Loucy (cell line): ENCODE measurements around the gene SYNDIG1.

ENCODE experiments used
- H2AFZ ChIP-seq: fragments of 200-600 bp; sonication (generic); 2 replicates; pipeline ENCODE4 v1.6.0; 2016; ENCODE audit warnings: antibody characterized with exemption, mild to moderate bottlenecking, low read length, moderate library complexity
- H3F3A ChIP-seq: fragments of 200-600 bp; 2 replicates; pipeline ENCODE4 v1.6.0; 2016; ENCODE audit warnings: antibody characterized with exemption, low read depth, mild to moderate bottlenecking
- H3K27me3 ChIP-seq: fragments of 200-600 bp; sonication (generic); 2 replicates; pipeline ENCODE4 v1.6.1; 2014; ENCODE audit warnings: low read length, mild to moderate bottlenecking; ENCODE audit not compliant: insufficient read depth, poor library complexity, severe bottlenecking
- H3K36me3 ChIP-seq: fragments of 200-600 bp; sonication (generic); 2 replicates; pipeline ENCODE4 v1.6.1; 2016; ENCODE audit warnings: low read length; ENCODE audit not compliant: insufficient read depth
- H3K4me1 ChIP-seq: fragments of 200-600 bp; sonication (generic); 2 replicates; pipeline ENCODE4 v1.5.1; 2014; ENCODE audit warnings: low read length, mild to moderate bottlenecking; ENCODE audit not compliant: insufficient read depth, poor library complexity, severe bottlenecking
- H3K4me2 ChIP-seq: fragments of 200-600 bp; sonication (generic); 2 replicates; pipeline ENCODE4 v1.6.0; 2014; ENCODE audit warnings: antibody characterized with exemption, low read length, low read depth, mild to moderate bottlenecking; ENCODE audit not compliant: poor library complexity, severe bottlenecking
- H3K4me3 ChIP-seq: fragments of 200-600 bp; sonication (generic); 2 replicates; pipeline ENCODE4 v1.5.1; 2014; ENCODE audit warnings: low read length, mild to moderate bottlenecking, mixed read lengths; ENCODE audit not compliant: poor library complexity, severe bottlenecking
- H3K79me2 ChIP-seq: fragments of 200-600 bp; sonication (generic); 2 replicates; pipeline ENCODE4 v1.6.1; 2014; ENCODE audit warnings: low read length; ENCODE audit not compliant: insufficient read depth
- H3K9ac ChIP-seq: fragments of 200-600 bp; sonication (generic); 2 replicates; pipeline ENCODE4 v1.6.0; 2014; ENCODE audit warnings: mild to moderate bottlenecking, low read depth, low read length, moderate library complexity; ENCODE audit not compliant: poor library complexity, severe bottlenecking
- H3K9me2 ChIP-seq: fragments of 200-600 bp; sonication (generic); replicated peaks from 2 replicates; pipeline ENCODE4 v1.6.1; 2016; ENCODE audit warnings: low read depth, low read length, mixed read lengths
- H3K9me3 ChIP-seq: fragments of 200-600 bp; sonication (generic); 2 replicates; pipeline ENCODE4 v1.6.1; 2014; ENCODE audit warnings: mild to moderate bottlenecking, antibody characterized with exemption, low read length, low read depth; ENCODE audit not compliant: insufficient read depth
- H4K20me1 ChIP-seq: fragments of 200-600 bp; sonication (generic); 2 replicates; pipeline ENCODE4 v1.6.0; 2014; ENCODE audit warnings: antibody characterized with exemption, low read length, mild to moderate bottlenecking; ENCODE audit not compliant: insufficient read depth, poor library complexity, severe bottlenecking
- CTCF ChIP-seq: fragments of 200-600 bp; sonication (generic); conservative IDR thresholded peaks from 2 replicates; pipeline ENCODE4 v1.5.1; 2014; ENCODE audit warnings: mild to moderate bottlenecking, antibody characterized with exemption, low read length
- EZH2phosphoT487 ChIP-seq: fragments of 200-600 bp; IDR thresholded peaks from 2 replicates; pipeline ENCODE4 v1.6.1; 2018; ENCODE audit warnings: antibody characterized with exemption, mild to moderate bottlenecking, moderate library complexity, borderline replicate concordance

SYNDIG1 gene

DNA sequence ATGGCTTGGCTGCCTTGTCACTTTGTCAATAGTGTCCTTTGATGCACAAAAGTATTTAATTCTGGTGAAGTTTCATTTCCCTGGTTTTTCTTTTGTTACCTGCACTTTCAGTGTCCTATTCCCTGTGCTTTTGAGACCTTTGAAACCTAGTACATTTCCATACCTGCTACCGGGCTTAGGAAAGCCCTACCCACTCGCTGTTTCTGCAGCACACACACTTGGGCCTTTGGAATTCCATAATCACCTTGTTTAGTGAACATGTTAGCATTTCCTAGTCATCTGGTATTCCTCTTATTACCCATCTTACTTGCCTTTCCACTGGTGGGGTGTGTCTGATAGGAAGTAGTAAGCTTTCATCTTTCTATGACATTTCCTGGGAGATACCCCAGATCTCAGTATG is 19.3 kb upstream of the SYNDIG1 start:
- TF ChIP-seq EZH2phosphoT487 (no peak), CTCF (no peak)
- H4K20me1 ChIP-seq, result no peaks in the 10 kb centered on the region
- H3K4me2 ChIP-seq, result no peak overlapping the region
- H3K4me3 ChIP-seq, result no peak overlapping the region
- H3K9ac ChIP-seq, result no peak overlapping the region
- no peaks in the 10 kb centered on the region for H3K9me2 ChIP-seq
- H3K27me3 ChIP-seq, result no peaks in the 10 kb centered on the region
- H3K36me3 ChIP-seq, result no peaks in the 10 kb centered on the region
- no peak overlapping the region for H2AFZ ChIP-seq
- no peaks in the 10 kb centered on the region for H3K4me1 ChIP-seq
- no peaks in the 10 kb centered on the region for H3K9me3 ChIP-seq
- H3K79me2 ChIP-seq, result no peaks in the 10 kb centered on the region
- no peaks in the 10 kb centered on the region for H3F3A ChIP-seq

DNA sequence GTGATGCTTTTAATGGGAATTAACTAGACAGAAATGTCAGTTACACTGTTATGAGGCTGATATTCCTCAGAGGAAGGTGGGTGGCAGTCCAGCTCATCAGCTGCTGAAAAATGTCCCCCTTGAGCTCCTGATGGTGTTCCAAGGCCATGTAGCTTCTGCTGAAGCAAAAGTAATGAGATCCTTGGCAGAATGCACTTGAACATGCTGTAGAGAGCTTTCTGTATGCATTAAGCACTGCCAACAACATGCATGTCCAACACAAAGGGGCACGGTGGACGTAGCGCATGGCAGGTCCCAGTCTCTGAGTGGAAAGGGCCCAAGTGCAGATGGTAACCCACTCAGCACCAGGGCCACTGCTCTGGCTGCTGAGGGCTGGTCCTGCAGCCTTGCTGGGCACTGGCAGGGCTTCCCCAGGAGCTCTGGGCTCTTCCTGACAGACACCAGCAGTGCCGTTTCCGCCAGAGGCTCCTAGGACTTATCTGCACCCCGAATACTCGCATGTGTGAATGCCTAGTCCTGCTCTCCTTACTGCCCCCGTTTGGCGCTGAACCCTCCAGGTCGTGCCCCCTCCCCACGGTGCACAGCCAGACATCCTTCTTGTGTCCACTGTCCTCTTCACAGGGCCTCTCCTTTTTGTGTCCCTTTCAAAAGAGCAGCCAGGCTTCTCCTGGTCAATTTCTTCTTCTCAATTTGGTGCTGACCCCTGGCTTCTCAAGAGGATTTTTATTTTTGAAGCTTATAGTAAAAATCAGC is 18.6 kb upstream of the SYNDIG1 start:
- no peaks in the 10 kb centered on the region for H3K9me2 ChIP-seq
- H3K36me3 ChIP-seq, result no peaks in the 10 kb centered on the region
- no peaks in the 10 kb centered on the region for H3K4me1 ChIP-seq
- H3K9ac ChIP-seq, result no peak overlapping the region
- H4K20me1 ChIP-seq, result no peaks in the 10 kb centered on the region
- no peaks in the 10 kb centered on the region for H3K79me2 ChIP-seq
- H2AFZ ChIP-seq, result no peak overlapping the region
- no peak overlapping the region for H3K4me3 ChIP-seq
- H3F3A ChIP-seq, result no peaks in the 10 kb centered on the region
- H3K4me2 ChIP-seq, result no peak overlapping the region
- no peak for TF ChIP-seq EZH2phosphoT487
- TF ChIP-seq CTCF, result no peak
- no peaks in the 10 kb centered on the region for H3K27me3 ChIP-seq
- no peaks in the 10 kb centered on the region for H3K9me3 ChIP-seq

DNA sequence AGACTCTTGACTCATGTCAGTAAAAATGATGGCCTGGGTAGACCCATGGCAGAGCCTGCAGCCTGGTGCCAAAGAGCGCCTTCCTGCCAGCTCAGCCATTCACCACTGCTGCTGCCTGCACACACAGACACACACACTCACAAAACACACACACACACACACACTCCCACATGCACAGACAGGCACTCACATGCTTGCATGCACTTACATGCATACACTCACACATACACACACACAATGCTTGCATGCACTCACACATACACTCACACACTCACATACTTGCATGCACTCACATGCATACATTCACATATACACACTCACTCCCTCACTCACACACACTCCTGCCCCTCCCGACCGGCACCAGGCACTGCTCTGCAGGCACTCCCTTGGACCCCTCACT is 18.0 kb upstream of the SYNDIG1 start:
- H3K9me2 ChIP-seq, result no peaks in the 10 kb centered on the region
- no peak overlapping the region for H3K4me3 ChIP-seq
- no peaks in the 10 kb centered on the region for H3K79me2 ChIP-seq
- no peaks in the 10 kb centered on the region for H3K4me1 ChIP-seq
- no peaks in the 10 kb centered on the region for H3K36me3 ChIP-seq
- H3K4me2 ChIP-seq, result no peak overlapping the region
- no peak overlapping the region for H2AFZ ChIP-seq
- H4K20me1 ChIP-seq, result no peaks in the 10 kb centered on the region
- H3F3A ChIP-seq, result no peaks in the 10 kb centered on the region
- no peak for TF ChIP-seq EZH2phosphoT487
- TF ChIP-seq CTCF, result no peak
- no peak overlapping the region for H3K9ac ChIP-seq
- H3K27me3 ChIP-seq, result no peaks in the 10 kb centered on the region
- H3K9me3 ChIP-seq, result no peaks in the 10 kb centered on the region
